NCI-H510A treated with DMSO at 0.1 percent for 48 hours (cell line): ENCODE data around the gene EIF2B2.
"Not testable (repeated sequence)": the region's sequence is repeated elsewhere in the genome, so short reads cannot be mapped to it uniquely, and the experiment has no call there.

ENCODE experiments used
- DNase-seq: peaks from one replicate; lab custom pipeline; 2025; lab: John Stamatoyannopoulos, UW

EIF2B2 gene

DNA sequence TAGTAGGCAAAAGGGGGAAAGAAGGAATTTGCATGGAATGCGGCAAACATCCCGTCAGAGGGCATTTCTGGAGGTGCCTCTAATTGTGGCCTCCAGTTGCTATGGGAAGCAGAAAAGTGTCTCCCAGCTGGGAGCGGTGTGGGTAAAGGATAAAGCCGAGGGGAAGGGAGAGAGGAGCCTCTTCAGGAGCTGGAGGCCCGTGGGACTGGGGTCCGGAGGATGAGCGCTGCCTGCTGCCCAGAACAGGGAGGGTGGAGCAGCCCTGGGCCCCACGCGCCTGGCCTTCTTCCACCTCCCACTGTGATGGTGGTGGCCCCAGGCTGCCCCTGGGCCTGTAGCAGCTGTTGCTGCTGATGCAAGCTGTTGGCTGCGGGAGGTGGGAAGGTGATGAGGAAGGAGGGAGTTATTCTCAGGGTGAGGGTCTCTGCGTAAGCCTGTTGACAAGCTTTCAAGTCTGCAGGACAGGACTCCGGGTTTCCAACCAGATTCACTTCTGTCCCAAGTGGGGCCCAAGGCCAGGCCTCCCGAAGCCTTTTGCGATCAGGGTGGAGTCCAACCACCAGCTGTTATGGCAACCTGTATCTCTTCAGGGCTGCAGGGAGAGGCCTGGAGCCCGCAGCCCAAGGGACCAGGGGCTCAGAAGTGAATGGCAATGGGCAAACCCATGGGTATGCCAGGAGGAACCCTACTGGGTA, 28.2 kb upstream of the EIF2B2 start:
- no peak for DNase-seq

DNA sequence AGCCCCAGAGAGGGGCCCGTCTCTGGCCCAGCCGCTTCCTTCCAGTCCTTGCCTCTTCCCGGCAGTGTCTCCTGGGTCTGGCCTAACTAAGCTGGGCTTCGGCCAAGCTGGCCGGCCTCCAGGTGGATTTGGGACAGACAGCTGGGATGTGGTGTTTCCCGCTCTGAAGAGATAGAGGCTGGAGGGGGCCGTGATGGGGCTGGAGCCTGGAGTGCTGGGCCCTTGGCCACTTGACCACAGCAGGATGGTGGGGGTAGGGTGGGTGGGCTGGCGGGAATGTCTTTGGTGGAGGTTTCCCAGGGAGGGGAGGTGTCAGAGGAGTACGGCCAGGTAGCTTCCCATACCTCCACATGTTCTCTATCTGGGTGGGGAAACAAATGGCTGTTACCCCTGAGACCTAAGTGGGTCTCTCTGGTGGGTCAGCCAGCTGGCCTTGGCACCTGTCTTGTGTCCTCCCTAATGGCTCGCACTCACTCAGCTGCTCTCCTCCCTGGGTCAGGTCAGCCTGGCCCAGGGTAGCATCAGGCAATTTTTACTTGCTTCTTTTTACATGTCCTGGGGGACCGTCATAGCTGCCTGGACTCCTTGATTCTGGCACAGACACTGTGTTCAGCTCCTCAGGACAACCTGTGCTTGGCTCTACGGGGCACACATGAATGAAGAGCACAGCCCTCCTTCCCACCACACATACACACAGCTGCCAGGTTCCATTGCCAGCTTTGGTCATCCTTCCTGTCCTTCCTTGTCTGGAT, 27.5 kb upstream of the EIF2B2 start:
- no peak for DNase-seq

DNA sequence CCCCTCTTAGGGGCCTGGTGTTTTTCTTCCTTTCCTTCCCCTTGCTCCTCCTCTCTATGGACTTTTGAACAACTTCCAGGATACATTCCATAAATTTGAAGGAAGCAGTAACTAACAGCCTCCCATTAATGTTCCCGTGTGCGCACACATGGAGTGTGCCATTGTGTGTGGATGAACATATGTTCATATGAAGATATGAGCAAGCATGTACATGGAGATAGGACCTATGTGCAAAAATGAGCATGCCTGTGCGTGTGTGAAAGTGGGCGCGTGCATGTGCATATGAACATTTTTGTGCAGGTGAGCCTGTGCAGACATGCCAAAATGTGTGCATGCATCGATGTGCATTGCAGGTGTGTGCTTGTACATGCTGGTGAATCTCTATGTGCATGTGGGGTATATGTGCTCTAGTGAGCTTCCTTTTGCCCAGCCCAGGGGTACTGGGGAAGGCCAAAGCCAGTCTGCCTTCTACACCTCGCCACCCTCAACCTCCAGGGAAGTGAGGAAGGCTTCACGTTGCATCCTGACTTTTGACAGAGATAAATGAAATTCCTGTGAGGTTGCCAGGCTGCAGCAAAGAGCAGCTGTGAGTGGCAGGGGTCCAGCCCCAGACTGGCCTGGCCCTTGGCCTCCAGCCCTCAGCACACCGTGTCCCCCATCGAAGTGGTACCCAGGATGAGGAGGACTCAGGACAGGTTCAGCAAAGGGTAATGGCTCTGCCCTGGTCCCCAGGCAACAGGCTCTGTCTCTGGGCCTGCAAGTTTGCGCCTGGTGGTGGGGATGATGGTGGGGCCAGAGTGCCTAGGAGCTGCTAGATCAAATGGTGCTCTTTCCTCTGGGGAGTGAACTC, 26.2 kb upstream of the EIF2B2 start:
- no peak for DNase-seq

DNA sequence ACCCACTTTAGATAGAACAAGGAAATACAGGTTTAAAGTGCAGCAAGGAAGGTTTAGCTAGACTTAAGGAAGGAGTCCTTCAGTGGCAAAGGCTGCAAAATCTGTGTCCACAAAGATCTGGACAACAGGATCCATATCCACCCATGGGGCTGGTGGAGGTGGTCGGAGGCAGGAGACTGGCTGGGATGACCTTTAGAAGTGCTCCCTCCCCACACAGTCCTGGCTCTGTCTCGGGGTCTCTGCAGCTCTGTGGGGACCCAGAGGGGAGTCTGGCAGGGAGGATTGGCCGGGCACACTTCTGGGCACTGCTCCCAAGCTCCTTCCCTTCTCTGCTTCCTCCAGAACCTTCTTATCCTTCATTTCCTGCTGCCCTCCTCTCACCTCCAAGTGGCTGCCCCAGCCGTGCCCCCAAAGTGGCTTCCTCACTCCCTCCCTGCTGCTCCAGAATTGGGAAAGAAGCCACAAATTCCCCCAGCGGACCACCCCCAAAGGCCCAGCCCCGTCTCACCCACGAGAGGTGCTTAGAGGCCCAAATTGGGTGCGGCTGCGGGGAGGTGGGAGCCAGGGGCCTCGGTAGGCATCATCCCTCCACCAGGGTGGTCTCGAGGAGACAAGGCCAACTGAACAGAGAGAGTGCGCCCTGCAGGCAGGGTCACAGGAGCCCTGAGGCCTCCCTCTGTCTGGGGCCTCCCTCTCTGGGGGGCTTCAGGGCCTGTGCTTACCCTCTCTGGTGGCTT, 25.4 kb upstream of the EIF2B2 start:
- no peak for DNase-seq

DNA sequence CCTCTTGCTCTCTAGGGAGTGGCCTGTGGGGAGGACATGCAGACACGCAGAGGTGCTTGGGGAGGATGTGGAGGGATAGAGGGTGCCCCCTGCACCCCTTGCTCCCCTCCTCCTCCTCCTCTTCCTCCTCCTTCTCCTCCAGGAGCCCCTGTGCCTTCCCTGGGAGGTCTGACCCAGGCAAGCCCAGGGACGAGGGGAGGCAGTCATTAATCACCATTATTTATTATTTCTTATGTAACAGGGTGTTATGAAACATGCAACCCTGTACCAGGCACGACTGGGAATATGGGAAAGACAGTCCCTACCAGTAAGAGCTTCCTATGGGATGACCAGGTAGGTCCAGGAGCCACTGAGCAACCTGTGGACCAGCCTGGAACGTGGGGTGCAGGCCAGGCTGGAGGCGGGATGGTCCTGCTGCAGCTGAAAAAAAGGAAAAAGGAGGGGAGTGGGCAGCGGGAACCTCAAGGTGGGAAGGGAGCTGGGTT, 24.8 kb upstream of the EIF2B2 start:
- no peak for DNase-seq

DNA sequence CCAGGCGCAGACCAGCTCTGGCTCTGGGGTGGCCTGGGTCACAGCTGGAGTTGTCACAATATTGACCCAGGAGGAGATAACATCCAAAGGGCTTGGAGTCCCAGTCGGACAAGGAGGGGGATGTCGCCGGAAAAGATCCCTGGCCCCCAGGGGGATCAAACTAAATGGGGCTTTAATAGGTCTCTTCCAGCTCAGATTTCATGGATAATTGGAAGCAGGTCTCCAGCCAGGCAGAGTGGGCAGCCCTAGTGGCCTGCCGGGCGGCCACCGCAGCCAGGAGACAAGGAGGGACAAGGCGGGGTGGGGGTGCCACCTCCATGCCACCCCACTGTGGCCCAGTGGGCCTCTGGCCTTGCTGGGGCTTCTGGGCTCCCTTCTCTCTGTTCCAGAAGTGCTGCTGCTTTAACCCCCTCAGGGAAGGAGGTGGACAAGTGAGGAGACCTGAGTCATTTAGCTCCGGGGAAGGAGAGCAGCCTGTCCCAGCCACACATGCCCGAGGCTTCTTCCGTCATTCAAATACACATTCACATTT, 24.2 kb upstream of the EIF2B2 start:
- no peak for DNase-seq

DNA sequence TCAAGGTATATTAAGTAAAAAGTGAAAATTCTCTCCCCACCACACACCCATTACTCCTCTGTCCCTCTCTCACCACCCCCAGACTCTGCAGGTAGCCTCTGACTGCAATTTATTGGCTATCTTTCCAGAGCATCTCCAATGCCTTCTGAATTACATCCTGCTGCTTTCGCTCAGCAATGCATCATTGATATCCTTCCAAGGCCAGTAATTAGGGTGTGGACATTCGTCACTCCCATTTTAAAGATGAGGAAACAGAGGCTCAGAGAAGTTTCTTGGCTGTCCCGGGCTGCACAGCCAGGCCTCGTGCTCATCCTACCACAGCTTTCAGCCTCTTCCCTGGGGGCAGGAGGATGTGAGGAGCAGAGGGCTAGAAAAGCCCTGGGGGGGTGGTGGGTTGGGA, 23.7 kb upstream of the EIF2B2 start:
- no peak for DNase-seq

DNA sequence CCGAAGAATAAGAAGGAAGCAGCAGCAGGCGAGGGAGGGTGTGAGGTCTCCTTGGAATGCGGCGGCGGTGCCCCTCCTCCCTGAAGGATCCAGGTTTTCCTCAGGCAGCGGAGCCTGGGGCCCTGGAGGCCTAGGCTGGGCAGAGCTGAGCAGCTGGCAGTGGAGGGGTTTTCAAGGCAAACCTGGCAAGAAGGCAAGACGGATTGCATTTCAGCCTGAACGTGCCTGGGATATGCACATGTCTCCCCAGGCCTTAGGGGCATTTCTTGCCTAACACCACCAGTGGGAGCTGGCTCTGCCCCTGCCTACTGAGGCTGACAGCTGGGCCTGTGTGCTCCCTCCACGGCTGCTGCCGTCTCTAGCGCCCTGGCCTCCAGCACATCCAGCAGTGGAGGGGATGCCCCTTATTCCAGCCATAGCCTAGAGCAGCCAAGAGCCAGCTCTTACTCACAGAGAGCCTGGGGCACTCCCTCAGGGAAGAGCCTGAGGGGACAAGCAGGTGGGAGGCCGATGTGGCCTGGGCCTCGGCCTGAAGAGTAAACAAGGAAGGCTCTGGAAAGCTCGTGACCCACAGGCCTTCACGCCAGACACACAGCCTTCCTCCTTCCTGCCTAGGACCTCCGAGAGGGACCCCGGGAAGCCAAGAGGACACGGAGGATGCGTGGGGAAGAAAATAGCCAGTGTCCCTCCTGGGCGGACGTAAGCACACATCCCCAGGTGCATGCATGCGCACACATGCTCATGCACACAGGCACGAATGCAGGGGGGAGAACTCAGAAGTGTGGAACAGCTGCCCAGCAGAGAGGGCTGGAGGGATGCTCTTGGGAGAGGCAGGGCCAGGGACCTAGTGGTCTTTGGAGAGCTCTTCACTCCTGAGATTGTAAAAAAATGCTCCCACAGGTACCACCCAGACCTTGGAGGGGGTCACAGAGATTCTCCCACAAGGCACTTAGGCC, 23.0 kb upstream of the EIF2B2 start:
- DNase-seq: no peak

DNA sequence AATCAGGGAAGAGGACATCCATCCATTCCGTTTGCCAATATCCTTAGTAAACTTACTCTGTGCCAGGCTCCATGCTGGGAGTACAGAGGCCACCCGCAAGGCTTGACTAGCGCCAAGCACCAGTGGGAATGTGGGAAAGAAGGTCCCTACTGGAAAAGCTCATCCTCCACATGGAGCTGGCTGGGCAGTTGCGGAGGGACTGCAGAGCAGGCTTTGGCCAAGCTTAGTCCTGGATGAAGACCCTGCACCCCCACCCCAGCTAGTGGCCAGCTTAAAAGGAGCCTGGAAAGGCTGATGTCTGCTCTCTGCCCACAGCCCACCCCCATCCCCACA, 22.4 kb upstream of the EIF2B2 start:
- no peak for DNase-seq

DNA sequence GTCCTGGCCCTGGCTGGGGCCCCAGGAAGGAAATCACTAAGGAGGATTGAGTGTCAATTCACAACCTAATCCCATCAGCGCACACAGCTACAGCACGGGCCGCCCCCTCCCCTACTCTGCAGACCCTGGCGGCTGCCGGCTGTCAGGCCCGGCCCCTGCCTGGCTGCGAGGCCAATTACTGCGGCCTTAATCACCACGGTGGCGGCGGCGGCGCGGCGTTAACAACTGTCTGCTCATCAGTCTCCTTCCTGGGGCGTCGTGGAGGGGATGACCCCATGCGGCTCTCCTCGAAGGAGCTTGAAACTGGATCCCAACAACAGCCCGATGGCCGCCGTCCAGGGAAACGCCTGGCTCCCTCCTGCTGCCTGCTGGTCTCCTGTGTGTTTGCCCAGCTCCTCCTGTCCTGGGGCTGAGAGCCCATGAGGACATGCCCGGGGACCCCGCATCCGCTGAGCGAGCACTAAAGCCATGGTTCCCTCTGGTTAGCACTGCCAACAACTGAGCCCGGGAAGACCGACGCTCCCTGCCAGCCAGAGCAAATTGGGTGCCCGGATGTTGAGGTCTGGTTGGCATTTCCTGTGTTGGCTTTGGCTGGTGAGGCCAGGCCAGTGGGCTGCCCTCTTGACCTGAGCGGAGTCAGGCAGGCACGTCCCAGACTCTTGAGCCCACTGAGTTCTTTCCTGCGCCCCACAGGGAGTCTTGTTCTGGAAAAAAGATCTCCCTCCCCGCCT, 21.8 kb upstream of the EIF2B2 start:
- DNase-seq: no peak

DNA sequence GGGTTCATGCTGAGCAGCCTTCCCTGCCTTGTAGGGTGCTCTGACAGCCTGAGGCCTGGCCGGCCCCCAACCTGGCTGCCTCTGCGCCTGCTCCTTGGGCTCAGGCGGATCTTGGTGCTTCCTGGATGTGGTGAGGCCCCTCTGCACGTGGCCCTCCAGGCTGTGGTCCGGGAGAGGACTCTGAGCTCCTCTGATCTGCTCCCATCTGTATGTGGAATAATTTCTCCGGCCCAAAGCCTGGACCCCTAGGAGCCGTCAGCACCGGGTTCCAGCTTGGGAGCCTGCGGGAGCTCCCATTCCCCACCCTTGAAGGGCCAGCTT, 21.3 kb upstream of the EIF2B2 start:
- DNase-seq: no peak

DNA sequence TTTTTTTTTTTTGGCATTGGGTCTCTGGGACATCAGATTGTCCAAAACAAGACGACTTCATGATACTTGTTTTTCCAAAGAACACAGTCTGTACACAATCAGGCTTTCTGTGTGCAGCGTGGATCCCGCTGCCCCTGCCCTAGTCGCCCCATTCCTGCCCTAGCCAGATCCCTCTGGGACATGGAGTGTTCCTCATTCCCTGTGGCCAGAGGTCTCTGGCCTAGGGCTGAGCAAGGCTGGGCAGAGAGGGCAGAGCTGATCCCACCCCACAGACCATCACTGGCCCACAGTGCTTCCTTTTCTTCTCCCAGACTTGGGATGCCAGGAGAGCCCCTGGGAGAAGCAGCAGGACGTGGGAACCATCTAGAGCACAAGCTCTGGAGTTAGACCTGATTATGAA, 20.9 kb upstream of the EIF2B2 start:
- DNase-seq: no peak

DNA sequence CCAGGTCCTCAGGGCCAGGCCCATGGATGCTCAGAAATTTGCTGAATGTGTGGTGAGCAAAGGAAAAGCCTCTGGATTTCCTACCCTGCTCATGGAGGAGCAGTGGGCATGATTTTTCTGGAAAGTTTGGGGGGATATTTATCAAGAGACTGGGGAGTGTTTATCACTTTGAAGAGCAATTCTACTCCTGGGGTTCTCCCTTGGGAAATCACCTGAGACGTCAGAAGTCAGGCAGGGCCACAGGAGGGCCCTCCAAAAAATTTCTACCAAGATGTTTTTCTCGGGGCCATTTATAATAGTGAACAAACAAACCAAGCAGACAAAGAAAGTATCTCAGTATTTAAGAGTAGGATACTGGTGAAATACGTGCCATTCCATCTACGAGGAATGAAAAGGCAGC, 20.1 kb upstream of the EIF2B2 start:
- DNase-seq: no peak

DNA sequence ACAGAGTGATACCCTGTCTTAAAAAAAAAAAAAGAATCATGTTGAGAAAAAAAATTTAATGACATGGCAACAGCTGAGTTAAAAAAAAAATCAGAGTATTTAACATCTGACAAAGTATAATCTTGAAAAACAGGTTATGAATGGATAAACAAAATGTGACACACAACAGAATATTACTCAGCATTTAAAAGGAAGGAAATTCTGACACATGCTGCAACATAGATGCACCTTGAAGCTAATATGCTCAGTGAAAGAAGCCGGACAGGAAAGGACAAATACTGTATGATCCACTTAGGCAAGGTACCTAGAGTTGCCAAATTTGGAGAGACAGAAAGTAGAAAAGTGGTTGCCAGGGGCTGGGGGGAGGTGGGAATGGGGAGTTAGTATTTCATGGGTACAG, 19.4 kb upstream of the EIF2B2 start:
- no peak for DNase-seq

DNA sequence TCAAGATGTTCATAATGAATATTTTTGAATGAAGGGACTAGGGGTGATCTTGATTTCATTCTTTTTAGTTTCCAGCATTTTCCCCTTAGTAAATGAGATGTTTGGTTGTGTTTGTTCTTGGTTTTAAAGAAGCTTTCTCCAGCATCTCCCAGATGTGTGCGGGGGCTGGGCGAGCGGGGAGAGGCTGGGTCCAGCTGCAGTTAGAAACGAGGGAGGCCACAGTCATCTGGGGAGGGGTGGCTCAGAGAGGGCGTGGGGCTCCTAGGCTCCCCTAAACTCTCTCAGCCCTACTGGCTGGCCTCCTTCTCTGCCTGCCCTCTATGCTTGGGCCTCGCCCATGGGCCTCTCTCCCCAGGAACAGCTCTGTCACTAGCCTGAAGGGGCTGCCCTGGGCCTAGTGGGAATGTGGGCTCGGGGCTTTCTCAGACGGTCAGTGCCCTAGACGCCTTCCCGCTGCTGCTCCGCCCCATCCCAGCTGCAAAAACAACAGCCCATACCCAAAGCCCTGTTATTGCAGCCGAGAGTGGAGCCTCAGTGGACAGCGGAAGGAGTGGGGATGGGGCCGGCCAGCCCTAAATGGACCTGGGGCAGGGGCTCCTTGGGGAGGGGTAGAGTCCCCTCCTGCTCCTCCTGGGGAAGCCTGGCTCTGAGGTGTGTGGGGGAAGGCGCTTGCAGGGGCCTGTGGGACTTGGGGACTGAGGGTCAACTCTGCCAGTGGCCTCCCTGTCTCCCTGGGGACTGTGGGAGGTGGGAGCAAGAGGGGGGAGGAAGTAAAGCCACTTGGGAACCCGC, 18.3 kb upstream of the EIF2B2 start:
- DNase-seq: no peak

DNA sequence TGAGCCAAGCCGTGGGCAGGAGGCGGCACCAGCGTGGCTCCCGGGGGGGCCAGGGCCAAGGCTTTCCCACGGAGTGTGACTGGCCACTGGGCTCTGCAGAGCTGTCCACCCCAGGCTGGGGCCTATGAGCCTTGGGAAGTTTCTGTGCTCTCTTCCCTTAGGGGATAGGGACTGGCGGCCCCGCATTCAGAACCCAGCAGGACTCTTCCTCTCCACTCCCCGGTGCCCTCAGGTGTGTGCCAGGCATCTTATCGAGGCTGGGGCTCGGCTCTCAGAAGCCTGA, 17.8 kb upstream of the EIF2B2 start:
- no peak for DNase-seq

DNA sequence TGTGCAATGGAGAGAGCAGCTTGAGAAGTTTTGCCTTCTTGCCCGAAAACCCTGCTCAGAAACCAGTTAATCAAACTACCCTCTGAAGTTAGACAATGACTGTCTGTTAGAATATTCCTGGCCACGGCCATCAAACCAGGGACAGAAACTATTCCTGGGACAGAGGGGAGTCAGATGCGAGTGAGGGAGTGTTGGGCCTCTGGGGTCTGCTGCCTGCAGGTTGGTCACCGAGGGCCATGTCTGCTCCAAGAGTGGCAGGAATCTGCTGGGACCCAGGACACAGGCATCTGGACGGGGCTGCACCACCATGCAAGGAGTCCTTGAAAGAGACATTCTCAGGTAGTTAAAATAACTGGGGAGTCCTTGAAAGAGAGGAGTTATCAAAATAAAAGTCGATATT, 16.9 kb upstream of the EIF2B2 start:
- no peak for DNase-seq

DNA sequence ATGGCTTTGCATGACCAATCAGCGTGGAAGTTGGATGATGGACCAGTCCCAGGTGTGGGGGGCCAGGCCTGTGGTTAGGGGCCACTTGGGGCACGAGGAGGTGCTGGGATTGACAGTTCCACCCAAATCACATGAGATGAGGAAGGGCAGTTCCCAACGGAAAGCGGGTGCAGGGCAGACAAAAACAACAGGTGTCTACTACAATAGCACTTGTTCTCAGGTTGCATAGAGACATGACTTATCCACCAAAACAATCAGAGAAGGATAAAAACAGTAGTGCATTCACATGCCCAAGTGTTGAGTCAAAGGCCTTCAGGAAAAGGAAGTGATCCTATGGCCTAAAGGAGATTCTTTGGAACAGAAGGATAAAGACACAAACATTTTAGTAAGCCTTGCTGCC, 14.6 kb upstream of the EIF2B2 start:
- peak; percentile 43 for DNase-seq

DNA sequence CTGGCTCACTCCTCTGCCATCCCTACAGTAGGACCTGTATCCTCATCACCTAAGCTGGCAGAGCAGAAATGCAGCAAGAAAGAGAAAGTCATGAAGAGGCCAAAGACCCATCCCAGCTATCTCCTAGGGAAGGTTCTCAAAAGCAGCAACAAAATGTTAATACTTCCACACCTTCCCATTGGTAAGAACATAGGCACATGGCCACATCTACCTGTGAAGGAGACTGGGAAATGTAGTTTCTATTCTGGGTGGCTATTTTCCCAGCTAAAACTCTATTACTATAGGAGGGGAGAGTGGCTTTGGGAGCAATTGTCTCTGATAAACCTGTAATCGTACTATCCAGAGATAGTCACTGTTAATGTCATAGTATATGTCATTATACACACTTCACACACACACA, 13.7 kb upstream of the EIF2B2 start:
- DNase-seq: no peak

DNA sequence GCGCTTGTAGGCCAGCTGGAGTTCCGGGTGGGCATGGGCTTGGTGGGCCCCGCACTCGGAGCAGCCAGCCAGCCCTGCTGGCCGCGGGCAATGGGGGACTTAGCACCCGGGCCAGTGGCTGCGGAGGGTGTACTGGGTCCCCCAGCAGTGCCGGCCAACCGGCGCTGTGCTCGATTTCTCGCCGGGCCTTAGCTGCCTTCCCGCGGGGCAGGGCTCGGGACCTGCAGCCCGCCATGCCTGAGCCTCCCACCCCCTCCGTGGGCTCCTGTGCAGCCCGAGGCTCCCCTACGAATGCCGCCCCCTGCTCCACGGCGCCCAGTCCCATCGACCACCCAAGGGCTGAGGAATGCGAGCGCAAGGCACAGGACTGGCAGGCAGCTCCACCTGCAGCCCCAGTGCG, 8.5 kb upstream of the EIF2B2 start:
- not testable (repeated sequence) for DNase-seq
